Loucy (cell line): ENCODE measurements around the gene ZNF423.

Source experiments
- EZH2phosphoT487 ChIP-seq: fragments of 200-600 bp; IDR thresholded peaks from 2 replicates; pipeline ENCODE4 v1.6.1; 2018; ENCODE audit warnings: antibody characterized with exemption, mild to moderate bottlenecking, moderate library complexity, borderline replicate concordance
- TF ChIP-seq, protein P1 (sequence below): fragments of 200-600 bp; sonication (generic); conservative IDR thresholded peaks from 2 replicates; pipeline ENCODE4 v1.5.1; 2014; ENCODE audit warnings: mild to moderate bottlenecking, antibody characterized with exemption, low read length

DNA sequence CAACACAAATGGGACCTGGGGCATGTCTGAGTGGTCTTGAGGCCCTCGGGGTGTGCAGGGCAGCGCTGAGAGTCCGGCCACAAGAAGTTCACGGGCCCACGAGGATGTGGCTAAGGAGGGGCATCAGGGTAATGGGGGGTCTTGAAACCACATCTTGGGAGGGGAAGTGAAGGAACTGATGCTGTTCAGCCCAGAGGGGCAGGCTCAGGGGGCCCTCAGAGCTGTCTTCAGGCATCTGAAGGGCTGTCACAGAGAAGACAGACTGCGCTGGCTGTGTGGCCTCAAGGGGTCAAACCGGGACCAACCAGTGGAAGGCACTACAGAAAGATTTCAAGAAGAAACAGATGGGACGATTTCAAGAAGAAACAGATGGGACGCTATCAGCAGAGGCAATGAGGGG, 45.1 kb downstream of the ZNF423 start:
- TF ChIP-seq, protein P1, sequence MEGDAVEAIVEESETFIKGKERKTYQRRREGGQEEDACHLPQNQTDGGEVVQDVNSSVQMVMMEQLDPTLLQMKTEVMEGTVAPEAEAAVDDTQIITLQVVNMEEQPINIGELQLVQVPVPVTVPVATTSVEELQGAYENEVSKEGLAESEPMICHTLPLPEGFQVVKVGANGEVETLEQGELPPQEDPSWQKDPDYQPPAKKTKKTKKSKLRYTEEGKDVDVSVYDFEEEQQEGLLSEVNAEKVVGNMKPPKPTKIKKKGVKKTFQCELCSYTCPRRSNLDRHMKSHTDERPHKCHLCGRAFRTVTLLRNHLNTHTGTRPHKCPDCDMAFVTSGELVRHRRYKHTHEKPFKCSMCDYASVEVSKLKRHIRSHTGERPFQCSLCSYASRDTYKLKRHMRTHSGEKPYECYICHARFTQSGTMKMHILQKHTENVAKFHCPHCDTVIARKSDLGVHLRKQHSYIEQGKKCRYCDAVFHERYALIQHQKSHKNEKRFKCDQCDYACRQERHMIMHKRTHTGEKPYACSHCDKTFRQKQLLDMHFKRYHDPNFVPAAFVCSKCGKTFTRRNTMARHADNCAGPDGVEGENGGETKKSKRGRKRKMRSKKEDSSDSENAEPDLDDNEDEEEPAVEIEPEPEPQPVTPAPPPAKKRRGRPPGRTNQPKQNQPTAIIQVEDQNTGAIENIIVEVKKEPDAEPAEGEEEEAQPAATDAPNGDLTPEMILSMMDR = no peak
- TF ChIP-seq EZH2phosphoT487 = no peak
